Caco-2 (cell line): ENCODE results near the gene CDA. TPM values are rescaled to one million over a fixed set of nuclear protein-coding genes. Genes with fewer than 3 reads are reported as not detected.
A peak's percentile ranks its signal among the peaks of the same experiment; 100 is the strongest.

ENCODE experiments used
- BruUV-seq: library from RNA; stranded (reverse); fragments of 400-500 nt; replicated peaks from 2 replicates; lab custom pipeline; 2021; lab: Mats Ljungman, UMichigan
- CTCF ChIA-PET: fragments of 300-600 bp; sonication (Branson Sonifier 250); formaldehyde crosslinking; loops from one replicate; lab custom pipeline; 2022; ENCODE audit warnings: antibody characterized with exemption; lab: Charles Lee
- POLR2A ChIA-PET: fragments of 300-600 bp; sonication (Branson Sonifier 250); formaldehyde crosslinking; loops from one replicate; lab custom pipeline; 2022; ENCODE audit warnings: antibody characterized with exemption; lab: Charles Lee
- DNase-seq, 2 experiments: peaks; one replicate each; pipeline versions ENCODE4 v3.0.0 to v3.0.0-alpha.2; 2020 to 2022
- H3K27me3 ChIP-seq: replicated peaks from 2 replicates; pipeline ENCODE4 v1.6.0; 2011; ENCODE audit warnings: low read length; ENCODE audit not compliant: control insufficient read depth, insufficient read depth
- H3K36me3 ChIP-seq: 2 replicates; pipeline ENCODE4 v1.5.1; 2011; ENCODE audit warnings: low read length; ENCODE audit not compliant: control insufficient read depth, insufficient read depth
- H3K4me1 ChIP-seq: fragments of 250-450 bp; sonication (Bioruptor Pico); 2 replicates; pipeline ENCODE4 v1.5.1; 2020; ENCODE audit warnings: mild to moderate bottlenecking
- H3K4me3 ChIP-seq: 2 replicates; pipeline ENCODE4 v1.5.1; 2011; ENCODE audit warnings: low read depth, mild to moderate bottlenecking, control low read depth, low read length
- H3K9me3 ChIP-seq: fragments of 250-450 bp; sonication (Bioruptor Pico); 2 replicates; pipeline ENCODE4 v1.5.1; 2020; ENCODE audit warnings: mild to moderate bottlenecking, moderate library complexity
- H3K27ac Mint-ChIP-seq: one replicate; pipeline ENCODE4 v1.8.0; 2022; ENCODE audit warnings: mixed read lengths; ENCODE audit not compliant: unreplicated experiment
- H3K27me3 Mint-ChIP-seq: one replicate; pipeline ENCODE4 v1.8.0; 2022; ENCODE audit warnings: mixed read lengths; ENCODE audit not compliant: insufficient read depth, unreplicated experiment
- H3K36me3 Mint-ChIP-seq: one replicate; pipeline ENCODE4 v1.8.0; 2022; ENCODE audit warnings: mild to moderate bottlenecking, mixed read lengths; ENCODE audit not compliant: insufficient read depth, unreplicated experiment
- H3K4me1 Mint-ChIP-seq: one replicate; pipeline ENCODE4 v1.8.0; 2022; ENCODE audit warnings: low read depth, mixed read lengths; ENCODE audit not compliant: unreplicated experiment
- H3K4me3 Mint-ChIP-seq: one replicate; pipeline ENCODE4 v1.8.0; 2022; ENCODE audit warnings: mild to moderate bottlenecking, moderate library complexity, mixed read lengths; ENCODE audit not compliant: unreplicated experiment
- H3K9me3 Mint-ChIP-seq: one replicate; pipeline ENCODE4 v1.8.0; 2022; ENCODE audit warnings: mixed read lengths; ENCODE audit not compliant: unreplicated experiment
- intact Hi-C: fragments of 100-400 bp; cut with micrococcal nuclease; formaldehyde crosslinking; loops from one replicate; pipeline ENCODE4 v1.10.0; 2022; ENCODE audit not compliant: unreplicated experiment
- total RNA-seq: library from RNA; stranded (reverse); gene quantifications from 2 replicates; pipeline ENCODE4 v1.2.3, GENCODE V29; 2022
- TF ChIP-seq, protein P1 (sequence below), 2 experiments: fragments of 200-600 bp in 1 of 2; IDR thresholded peaks; 1 replicate in 1 of 2; 2 replicates in 1 of 2; pipeline versions ENCODE4 v1.5.1 to v1.8.0; 2011 to 2022; ENCODE audit warnings: antibody characterized with exemption in 1 of 2, control low read depth in 1 of 2, inconsistent platforms in 1 of 2, low read depth in 1 of 2, low read length in 1 of 2, mild to moderate bottlenecking in 1 of 2, moderate library complexity in 1 of 2; ENCODE audit not compliant: insufficient read depth in 1 of 2, severe bottlenecking in 1 of 2, unreplicated experiment in 1 of 2

Gene CDA
- total RNA-seq, 1 experiment from 2014 or later, result 0.95 TPM

- Mint-ChIP-seq H3K4me1 (peaks cover 7% of the 10 kb centered on the region), H3K9me3 (no peaks in the 10 kb centered on the region), H3K27me3 (no peaks in the 10 kb centered on the region), H3K4me3 (no peak overlapping the region), H3K27ac (no peak overlapping the region), H3K36me3 (no peaks in the 10 kb centered on the region)
- H3K9me3 ChIP-seq, result no peaks in the 10 kb centered on the region
- no peak for DNase-seq
- H3K36me3 ChIP-seq, result no peaks in the 10 kb centered on the region
- BruUV-seq, result no TSS peak
- CTCF ChIA-PET, result interaction anchor here (1.5 kb wide), 1 partner anchor 44 kb away, joined by 8 read pairs; no protein-coding TSS in a partner anchor
- TF ChIP-seq, protein P1, sequence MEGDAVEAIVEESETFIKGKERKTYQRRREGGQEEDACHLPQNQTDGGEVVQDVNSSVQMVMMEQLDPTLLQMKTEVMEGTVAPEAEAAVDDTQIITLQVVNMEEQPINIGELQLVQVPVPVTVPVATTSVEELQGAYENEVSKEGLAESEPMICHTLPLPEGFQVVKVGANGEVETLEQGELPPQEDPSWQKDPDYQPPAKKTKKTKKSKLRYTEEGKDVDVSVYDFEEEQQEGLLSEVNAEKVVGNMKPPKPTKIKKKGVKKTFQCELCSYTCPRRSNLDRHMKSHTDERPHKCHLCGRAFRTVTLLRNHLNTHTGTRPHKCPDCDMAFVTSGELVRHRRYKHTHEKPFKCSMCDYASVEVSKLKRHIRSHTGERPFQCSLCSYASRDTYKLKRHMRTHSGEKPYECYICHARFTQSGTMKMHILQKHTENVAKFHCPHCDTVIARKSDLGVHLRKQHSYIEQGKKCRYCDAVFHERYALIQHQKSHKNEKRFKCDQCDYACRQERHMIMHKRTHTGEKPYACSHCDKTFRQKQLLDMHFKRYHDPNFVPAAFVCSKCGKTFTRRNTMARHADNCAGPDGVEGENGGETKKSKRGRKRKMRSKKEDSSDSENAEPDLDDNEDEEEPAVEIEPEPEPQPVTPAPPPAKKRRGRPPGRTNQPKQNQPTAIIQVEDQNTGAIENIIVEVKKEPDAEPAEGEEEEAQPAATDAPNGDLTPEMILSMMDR (IDR thresholded peaks at IDR 0.05; ENCODE audit: insufficient read depth in 1 of 2, low read depth in 1 of 2, low read length in 1 of 2, severe bottlenecking in 1 of 2, unreplicated experiment in 1 of 2), result no peak
- no peaks in the 10 kb centered on the region for H3K27me3 ChIP-seq
- H3K4me3 ChIP-seq, result peak overlapping the region; percentile 2; the same call in 1 of the 2 replicates
- POLR2A ChIA-PET, result interaction anchor here (0.8 kb wide), 1 partner anchor 44 kb away, joined by 3 read pairs; no protein-coding TSS in a partner anchor
- intact Hi-C loops, result no loop called here
- H3K4me1 ChIP-seq, result peaks cover 16% of the 10 kb centered on the region; the same call in 1 of the 2 replicates
Measured at GRCh38 chr1:20589331-20590278, 708 bp downstream of the CDA start.

- Histone ChIP-seq H3K4me3 (no peak overlapping the region), H3K27me3 (no peaks in the 10 kb centered on the region), H3K36me3 (no peaks in the 10 kb centered on the region), H3K9me3 (no peaks in the 10 kb centered on the region), H3K4me1 (peaks cover 16% of the 10 kb centered on the region; the same call in 1 of the 2 replicates)
- Mint-ChIP-seq H3K9me3 (no peaks in the 10 kb centered on the region), H3K36me3 (no peaks in the 10 kb centered on the region), H3K27me3 (no peaks in the 10 kb centered on the region), H3K4me3 (no peak overlapping the region), H3K27ac (no peak overlapping the region), H3K4me1 (peaks cover 7% of the 10 kb centered on the region)
- TF ChIP-seq, protein P1 (IDR thresholded peaks at IDR 0.05; ENCODE audit: insufficient read depth in 1 of 2, low read depth in 1 of 2, low read length in 1 of 2, severe bottlenecking in 1 of 2, unreplicated experiment in 1 of 2), result no peak
- CTCF ChIA-PET, result no interaction called here
- no TSS peak for BruUV-seq
- DNase-seq, result no peak
- intact Hi-C loops, result no loop called here
- POLR2A ChIA-PET, result interaction anchor here (0.8 kb wide), 1 partner anchor 44 kb away, joined by 3 read pairs; no protein-coding TSS in a partner anchor
Measured at GRCh38 chr1:20590306-20590777, 1.4 kb downstream of the CDA start.

GRCh38 chr1:20593756-20594155 is 4.9 kb downstream of the CDA start:
- Histone ChIP-seq H3K4me1 (peaks cover 12% of the 10 kb centered on the region; the same call in 1 of the 2 replicates), H3K36me3 (no peaks in the 10 kb centered on the region), H3K4me3 (no peak overlapping the region), H3K9me3 (no peaks in the 10 kb centered on the region), H3K27me3 (no peaks in the 10 kb centered on the region)
- no TSS peak for BruUV-seq
- Mint-ChIP-seq H3K4me3 (no peak overlapping the region), H3K36me3 (no peaks in the 10 kb centered on the region), H3K27ac (no peak overlapping the region), H3K9me3 (peaks cover 4% of the 10 kb centered on the region), H3K4me1 (peaks cover 7% of the 10 kb centered on the region), H3K27me3 (no peaks in the 10 kb centered on the region)
- no peak for DNase-seq
- POLR2A ChIA-PET, result no interaction called here
- TF ChIP-seq, protein P1 (IDR thresholded peaks at IDR 0.05; ENCODE audit: insufficient read depth in 1 of 2, low read depth in 1 of 2, low read length in 1 of 2, severe bottlenecking in 1 of 2, unreplicated experiment in 1 of 2), result no peak
- CTCF ChIA-PET, result interaction anchor here (0.6 kb wide), 1 partner anchor 31 kb away, joined by 3 read pairs; no protein-coding TSS in a partner anchor
- intact Hi-C loops, result no loop called here
